ENCODE results near the gene FADS3.

FADS3 gene

GRCh38 chr11:61830237-61831105, 60.9 kb downstream of the FADS3 start:
- Histone ChIP-seq H3K4me1 (ENCODE audit: insufficient read depth, insufficient read length) (peaks cover 26% of the 10 kb centered on the region), H3K9me3 (ENCODE audit: insufficient read depth, low read length) (no peaks in the 10 kb centered on the region), H3K36me3 (ENCODE audit: insufficient read depth, insufficient read length, low read length) (peaks cover 36% of the 10 kb centered on the region), H3K27me3 (ENCODE audit: insufficient read depth, insufficient read length) (no peaks in the 10 kb centered on the region), H3K9ac (ENCODE audit: insufficient read length, low read depth) (peak overlapping the region; percentile 99), H3K4me3 (ENCODE audit: insufficient read length, low read depth) (peak overlapping the region; percentile 98)
- DNase-seq (ENCODE audit: low read depth, low spot score): no peak
- TF ChIP-seq SUZ12 (IDR thresholded peaks at IDR 0.05; ENCODE audit: extremely low read depth, insufficient read depth, insufficient read length) (no peak), ZNF274 (IDR thresholded peaks at IDR 0.05; ENCODE audit: low read depth, low read length) (no peak), YY1 (IDR thresholded peaks at IDR 0.05; ENCODE audit: insufficient read depth, insufficient read length) (no peak)

GRCh38 chr11:61829806-61830205, 61.5 kb downstream of the FADS3 start:
- Histone ChIP-seq H3K27me3 (ENCODE audit: insufficient read depth, insufficient read length) (no peaks in the 10 kb centered on the region), H3K9ac (ENCODE audit: insufficient read length, low read depth) (peak overlapping the region; percentile 99), H3K9me3 (ENCODE audit: insufficient read depth, low read length) (no peaks in the 10 kb centered on the region), H3K4me3 (ENCODE audit: insufficient read length, low read depth) (peak overlapping the region; percentile 98), H3K4me1 (ENCODE audit: insufficient read depth, insufficient read length) (peaks cover 26% of the 10 kb centered on the region), H3K36me3 (ENCODE audit: insufficient read depth, insufficient read length, low read length) (peaks cover 36% of the 10 kb centered on the region)
- no peak for DNase-seq (ENCODE audit: low read depth, low spot score)
- no peak for TF ChIP-seq SUZ12 (IDR thresholded peaks at IDR 0.05; ENCODE audit: extremely low read depth, insufficient read depth, insufficient read length)
- no peak for TF ChIP-seq ZNF274 (IDR thresholded peaks at IDR 0.05; ENCODE audit: low read depth, low read length)
- no peak for TF ChIP-seq YY1 (IDR thresholded peaks at IDR 0.05; ENCODE audit: insufficient read depth, insufficient read length)

- H3K27me3 ChIP-seq (ENCODE audit: insufficient read depth, insufficient read length): no peaks in the 10 kb centered on the region
- H3K4me1 ChIP-seq (ENCODE audit: insufficient read depth, insufficient read length): peaks cover 24% of the 10 kb centered on the region
- DNase-seq (ENCODE audit: low read depth, low spot score): no peak
- H3K9ac ChIP-seq (ENCODE audit: insufficient read length, low read depth): peak overlapping the region; percentile 99
- TF ChIP-seq ZNF274 (IDR thresholded peaks at IDR 0.05; ENCODE audit: low read depth, low read length) (no peak), YY1 (IDR thresholded peaks at IDR 0.05; ENCODE audit: insufficient read depth, insufficient read length) (peak; percentile 50)
- no peaks in the 10 kb centered on the region for H3K9me3 ChIP-seq (ENCODE audit: insufficient read depth, low read length)
- H3K36me3 ChIP-seq (ENCODE audit: insufficient read depth, insufficient read length, low read length): peaks cover 35% of the 10 kb centered on the region
- H3K4me3 ChIP-seq (ENCODE audit: insufficient read length, low read depth): peak overlapping the region; percentile 98
Measured at GRCh38 chr11:61828629-61829407, 62.5 kb downstream of the FADS3 start.

GRCh38 chr11:61828379-61828628, 63.0 kb downstream of the FADS3 start:
- Histone ChIP-seq H3K4me1 (ENCODE audit: insufficient read depth, insufficient read length) (peaks cover 19% of the 10 kb centered on the region), H3K27me3 (ENCODE audit: insufficient read depth, insufficient read length) (no peaks in the 10 kb centered on the region), H3K36me3 (ENCODE audit: insufficient read depth, insufficient read length, low read length) (peaks cover 30% of the 10 kb centered on the region), H3K9me3 (ENCODE audit: insufficient read depth, low read length) (no peaks in the 10 kb centered on the region), H3K4me3 (ENCODE audit: insufficient read length, low read depth) (peak overlapping the region; percentile 98), H3K9ac (ENCODE audit: insufficient read length, low read depth) (peak overlapping the region; percentile 99)
- no peak for TF ChIP-seq ZNF274 (IDR thresholded peaks at IDR 0.05; ENCODE audit: low read depth, low read length)
- no peak for DNase-seq (ENCODE audit: low read depth, low spot score)

GRCh38 chr11:61827571-61828378, 63.6 kb downstream of the FADS3 start, which contains the start of gene FADS2:
Gene FADS2, plus strand, starts transcription at chr11:61828300. Its CDS starts 91 bp downstream, at chr11:61828391.
- Histone ChIP-seq H3K36me3 (ENCODE audit: insufficient read depth, insufficient read length, low read length) (peaks cover 28% of the 10 kb centered on the region), H3K4me1 (ENCODE audit: insufficient read depth, insufficient read length) (peaks cover 14% of the 10 kb centered on the region), H3K9me3 (ENCODE audit: insufficient read depth, low read length) (no peaks in the 10 kb centered on the region), H3K27me3 (ENCODE audit: insufficient read depth, insufficient read length) (no peaks in the 10 kb centered on the region), H3K4me3 (ENCODE audit: insufficient read length, low read depth) (peak within 1 kb of the TSS; percentile 98), H3K9ac (ENCODE audit: insufficient read length, low read depth) (peak within 1 kb of the TSS; percentile 99)
- TF ChIP-seq ZNF274 (IDR thresholded peaks at IDR 0.05; ENCODE audit: low read depth, low read length): no peak
- no peak for TF ChIP-seq SUZ12 (IDR thresholded peaks at IDR 0.05; ENCODE audit: extremely low read depth, insufficient read depth, insufficient read length)
- no peak for TF ChIP-seq YY1 (IDR thresholded peaks at IDR 0.05; ENCODE audit: insufficient read depth, insufficient read length)
- DNase-seq (ENCODE audit: low read depth, low spot score): peak; percentile 77

GRCh38 chr11:61826930-61827570, 64.3 kb downstream of the FADS3 start:
- Histone ChIP-seq H3K36me3 (ENCODE audit: insufficient read depth, insufficient read length, low read length) (peaks cover 20% of the 10 kb centered on the region), H3K27me3 (ENCODE audit: insufficient read depth, insufficient read length) (no peaks in the 10 kb centered on the region), H3K4me1 (ENCODE audit: insufficient read depth, insufficient read length) (peaks cover 9% of the 10 kb centered on the region), H3K9me3 (ENCODE audit: insufficient read depth, low read length) (no peaks in the 10 kb centered on the region), H3K9ac (ENCODE audit: insufficient read length, low read depth) (peak overlapping the region; percentile 93), H3K4me3 (ENCODE audit: insufficient read length, low read depth) (peak overlapping the region; percentile 60)
- no peak for DNase-seq (ENCODE audit: low read depth, low spot score)
- TF ChIP-seq YY1 (IDR thresholded peaks at IDR 0.05; ENCODE audit: insufficient read depth, insufficient read length) (no peak), SUZ12 (IDR thresholded peaks at IDR 0.05; ENCODE audit: extremely low read depth, insufficient read depth, insufficient read length) (no peak), ZNF274 (IDR thresholded peaks at IDR 0.05; ENCODE audit: low read depth, low read length) (no peak)

Measured in NT2/D1 (cell line).